Neural cell (in vitro differentiated cells): ENCODE results near the gene PLXNA4.

ENCODE experiments used
- CTCF ChIP-seq: fragments of 450-650 bp; IDR thresholded peaks from 2 replicates; pipeline ENCODE4 v1.5.1; 2014; ENCODE audit warnings: antibody characterized with exemption, mild to moderate bottlenecking, moderate library complexity; ENCODE audit not compliant: poor library complexity, severe bottlenecking
- EZH2 ChIP-seq: fragments of 200-600, 300-800 bp; shearing (Covaris generic), sonication (generic); IDR thresholded peaks from 2 replicates; pipeline ENCODE4 v1.6.1; 2014; ENCODE audit warnings: antibody characterized with exemption, low read length, borderline replicate concordance, mild to moderate bottlenecking; ENCODE audit not compliant: insufficient read depth, poor library complexity, severe bottlenecking
- POLR2AphosphoS5 ChIP-seq: IDR thresholded peaks from 2 replicates; pipeline ENCODE4 v1.6.1; 2012
- REST ChIP-seq: IDR thresholded peaks from 2 replicates; pipeline ENCODE4 v1.6.1; 2012; ENCODE audit warnings: borderline replicate concordance
- TAF1 ChIP-seq: IDR thresholded peaks from 2 replicates; pipeline ENCODE4 v1.6.1; 2012; ENCODE audit warnings: low read depth

GRCh38 chr7:132087421-132087820 lies 488.8 kb downstream of the PLXNA4 start:
- TF ChIP-seq CTCF = no peak
- no peak for TF ChIP-seq POLR2AphosphoS5
- TF ChIP-seq TAF1 = no peak
- no peak for TF ChIP-seq REST
- TF ChIP-seq EZH2 = no peak
